GM18502 (cell line): Measurements from ENCODE around the gene AOAH.

Experiments
- ATAC-seq: cut with Tn5 transposase; IDR thresholded peaks from one replicate; pipeline ENCODE4 v1.9.1; 2021; ENCODE audit warnings: mild to moderate bottlenecking; ENCODE audit not compliant: unreplicated experiment, poor library complexity

Gene AOAH

DNA sequence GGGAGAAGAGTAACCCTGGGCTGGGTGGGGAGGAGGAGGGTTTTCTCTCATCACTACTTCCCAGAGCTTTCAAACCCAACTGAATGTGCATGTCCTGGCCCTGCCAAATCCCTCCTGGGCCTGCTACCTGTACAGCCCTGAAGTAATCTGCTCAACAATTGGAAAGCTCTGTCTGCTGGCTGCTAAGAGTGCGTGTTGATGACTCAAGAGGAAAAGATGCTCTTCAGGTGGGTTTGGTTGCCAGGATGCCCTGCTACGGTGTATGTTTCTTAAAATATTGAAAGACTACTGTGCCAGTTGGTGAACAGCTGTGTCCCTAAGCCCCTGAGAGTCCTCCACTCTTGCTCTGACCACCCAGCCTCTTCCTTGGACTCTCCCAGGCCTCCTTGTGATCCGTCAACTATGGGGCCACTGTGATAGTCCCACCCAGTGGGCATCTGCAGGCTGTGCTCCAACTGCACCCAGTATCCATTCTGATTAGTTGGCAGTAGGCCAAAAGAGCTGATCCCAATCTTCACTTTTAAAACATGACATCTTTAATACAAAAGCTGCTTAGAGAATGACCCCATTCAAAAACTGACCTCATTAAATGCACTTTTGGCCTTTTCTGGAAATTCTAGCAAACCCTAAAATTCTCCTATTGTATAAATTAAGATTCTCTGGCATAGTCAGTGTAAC lies 85.6 kb downstream of the AOAH start:
- no peak for ATAC-seq

DNA sequence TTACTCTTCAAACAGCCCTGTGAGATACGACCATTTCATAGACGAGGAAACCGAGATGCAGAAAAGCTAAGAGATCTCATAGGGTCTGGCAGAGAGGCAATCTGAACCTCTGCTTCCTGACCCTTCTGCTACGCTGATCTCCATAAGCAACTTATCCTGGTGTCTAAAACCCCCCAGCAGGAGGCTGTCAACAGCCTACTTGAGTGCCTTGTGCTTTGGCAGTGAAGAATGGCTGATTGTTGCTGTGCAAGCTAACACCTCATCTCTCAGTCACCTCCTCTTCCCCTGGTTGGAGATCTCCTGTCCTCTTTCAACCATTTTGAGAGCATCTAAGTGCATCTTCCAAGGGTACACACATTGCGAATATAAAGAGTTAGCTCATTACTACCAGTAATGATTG lies 86.2 kb downstream of the AOAH start:
- ATAC-seq = no peak

DNA sequence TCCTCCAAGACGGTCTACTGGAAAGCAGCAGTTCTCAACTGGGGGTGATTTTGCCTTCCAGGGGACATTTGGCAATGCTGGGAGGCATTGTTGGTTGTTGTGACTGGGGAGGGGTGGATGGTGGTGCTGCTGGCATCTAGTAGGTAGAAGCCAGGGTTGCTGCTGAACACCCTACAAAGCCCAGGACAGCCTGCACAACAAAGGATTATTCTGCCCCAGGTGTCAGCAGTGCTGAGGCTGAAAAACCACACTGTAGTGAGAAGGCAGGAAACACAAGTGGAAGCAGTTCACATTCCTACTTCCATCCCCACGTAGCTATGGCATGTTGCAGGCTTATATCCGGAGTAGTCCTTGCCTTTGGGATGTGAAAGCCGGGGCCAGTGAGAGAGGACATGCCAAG lies 86.9 kb downstream of the AOAH start:
- no peak for ATAC-seq

DNA sequence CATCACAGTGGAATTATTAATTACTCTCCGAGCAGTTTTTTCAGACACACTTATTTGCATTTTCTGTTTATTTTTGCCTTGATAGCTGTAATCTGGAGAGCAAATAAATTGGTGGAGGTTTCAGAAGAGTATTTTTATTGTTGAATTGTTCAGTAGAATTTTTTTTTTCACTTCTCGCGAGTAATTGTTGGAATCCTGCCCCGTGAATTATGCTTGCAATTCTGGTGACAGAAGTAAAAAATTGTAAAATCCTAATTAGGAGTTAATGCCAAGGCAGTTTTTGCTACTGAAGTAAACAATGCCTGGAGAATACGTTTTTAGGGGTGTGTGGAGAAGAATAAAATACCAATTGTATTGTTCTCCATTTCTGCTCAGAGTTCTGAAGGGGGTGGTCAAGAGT lies 88.2 kb downstream of the AOAH start:
- ATAC-seq = no peak

DNA sequence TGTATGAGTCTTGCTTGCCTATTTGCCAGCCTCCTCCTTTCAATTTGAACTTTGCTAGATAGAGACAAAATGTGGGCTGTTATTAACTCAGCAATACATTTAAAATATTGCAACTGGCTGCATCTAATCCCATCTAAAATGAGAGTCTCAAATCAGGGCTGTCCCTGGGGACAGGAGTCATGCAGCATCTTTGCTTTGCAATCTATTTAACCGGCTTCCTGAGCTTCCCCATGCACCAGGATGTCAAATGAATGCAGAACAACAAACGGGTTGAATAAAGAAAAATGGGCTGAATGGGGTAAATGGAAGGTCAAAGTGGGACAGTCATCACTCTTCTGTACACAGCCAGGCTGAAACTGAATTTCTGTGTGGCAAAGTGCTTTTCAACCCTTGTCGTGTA lies 89.2 kb downstream of the AOAH start:
- ATAC-seq = no peak

DNA sequence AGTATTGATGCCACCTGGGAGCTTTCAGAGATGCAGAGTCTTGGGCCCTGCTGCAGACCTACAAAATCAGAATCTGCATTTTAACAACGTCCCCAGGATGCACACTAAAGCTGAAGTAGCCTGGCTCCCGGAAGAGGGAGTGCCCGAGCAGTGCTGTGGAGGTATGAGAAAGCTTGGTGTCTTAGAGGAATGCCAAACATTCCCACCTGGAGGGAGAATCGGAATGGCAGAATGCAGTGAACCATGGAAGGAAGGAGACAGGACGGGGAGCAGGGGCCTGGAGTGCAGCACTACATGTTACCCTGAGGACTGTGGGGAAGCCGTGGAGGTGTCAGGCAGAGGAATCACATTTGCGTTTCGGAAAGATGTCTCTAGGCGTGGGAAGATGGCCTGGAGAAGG lies 90.9 kb downstream of the AOAH start:
- no peak for ATAC-seq

DNA sequence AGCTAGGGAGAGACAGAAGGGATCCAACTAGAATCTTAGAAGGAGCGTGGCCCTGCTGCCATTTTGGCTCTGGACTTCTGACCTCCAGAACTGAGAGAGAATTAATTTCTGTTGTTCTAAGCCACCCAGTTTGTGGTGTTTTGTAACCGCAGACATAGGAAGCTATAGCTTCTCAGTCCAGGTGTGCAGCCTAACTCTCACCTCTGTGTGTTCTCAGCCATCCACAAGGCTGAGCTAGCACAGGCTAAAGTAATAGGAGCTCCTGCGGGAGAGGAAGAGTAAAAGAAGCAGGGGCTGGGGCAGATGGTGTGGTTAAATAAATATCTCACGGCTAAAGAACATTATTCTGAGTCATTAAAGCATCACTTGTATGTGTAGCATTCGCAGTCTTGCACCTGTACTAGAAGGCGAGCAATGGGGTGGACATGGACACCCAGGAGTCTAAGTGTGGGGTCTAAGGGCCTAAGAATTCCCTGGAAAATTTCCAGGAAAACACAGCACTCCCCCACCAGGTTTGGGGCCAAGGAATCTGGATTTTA lies 94.1 kb downstream of the AOAH start:
- no peak for ATAC-seq

DNA sequence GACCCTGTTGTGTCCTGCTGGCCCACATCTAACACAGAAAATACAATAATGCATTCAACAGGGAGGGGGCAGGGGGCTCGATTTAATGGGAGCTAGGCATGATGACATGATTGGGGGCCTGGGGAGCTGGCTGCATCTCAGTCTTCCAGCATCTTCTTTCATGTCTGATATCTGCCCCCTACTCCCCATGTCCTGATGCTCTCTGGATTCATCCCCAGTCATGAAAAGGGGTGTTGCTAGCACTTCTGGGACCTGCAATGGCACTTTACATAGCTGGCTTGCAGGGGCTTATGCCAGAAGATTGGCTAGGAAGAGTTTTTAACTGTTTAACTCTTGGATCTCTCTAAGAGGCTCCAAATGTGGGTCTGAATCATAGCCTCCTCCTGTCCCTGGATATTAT lies 94.9 kb downstream of the AOAH start:
- no peak for ATAC-seq

DNA sequence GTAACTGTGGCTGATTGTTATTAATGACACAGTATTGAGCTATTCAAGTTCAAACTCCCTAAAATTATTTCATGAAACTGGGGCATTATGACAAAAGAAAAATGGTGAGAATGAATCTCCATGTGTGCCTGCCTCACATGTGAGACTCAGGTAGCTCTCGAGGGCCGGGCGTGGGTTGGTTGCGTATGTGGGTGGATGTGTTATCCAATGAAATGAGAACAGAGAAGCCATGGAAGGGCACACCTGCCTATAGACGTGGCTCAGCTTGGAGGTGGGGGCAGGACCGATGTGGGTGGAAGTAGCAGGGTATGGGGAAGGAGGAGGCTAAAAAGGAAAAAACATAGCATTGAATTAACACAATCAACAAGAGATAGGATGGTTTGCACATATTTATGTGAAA lies 96.5 kb downstream of the AOAH start:
- ATAC-seq = no peak

DNA sequence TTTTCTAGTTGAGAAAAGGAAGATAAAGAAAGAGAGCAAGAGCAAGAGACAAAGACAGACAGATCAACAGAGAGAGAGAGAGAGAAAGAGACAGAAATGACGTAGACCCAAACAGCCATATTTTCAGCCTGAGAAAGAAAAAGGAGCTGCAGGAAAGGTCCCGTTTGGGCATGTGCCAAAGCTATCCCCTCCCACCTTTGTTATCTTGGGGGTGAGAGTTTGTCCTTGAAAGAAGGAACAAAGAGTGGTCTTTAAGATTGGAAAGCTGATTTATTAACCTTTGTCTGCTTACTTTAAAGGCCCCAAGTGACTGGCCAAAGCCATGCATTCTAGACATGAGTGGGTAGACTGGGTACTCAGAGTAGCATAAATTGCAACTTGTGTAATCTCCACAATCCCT lies 98.2 kb downstream of the AOAH start:
- no peak for ATAC-seq

DNA sequence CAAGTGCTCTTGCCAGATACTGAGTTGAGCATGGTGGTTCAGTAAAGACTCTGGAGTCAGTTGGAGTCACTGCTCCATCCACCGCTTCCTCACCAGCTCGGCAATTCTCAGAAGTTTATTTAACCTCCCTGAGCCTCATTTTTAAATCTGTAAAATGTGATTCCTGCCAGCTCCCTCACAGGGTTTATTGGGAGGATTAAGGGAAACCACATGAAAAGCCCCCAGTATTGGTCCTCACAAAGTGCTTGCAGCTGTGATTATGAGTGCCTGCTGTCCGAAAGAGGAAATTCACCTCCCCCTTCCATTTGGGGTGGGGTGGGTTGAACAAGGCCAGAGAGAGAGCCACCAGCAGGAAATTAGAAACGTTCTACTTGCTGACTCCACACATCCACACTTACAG lies 99.0 kb downstream of the AOAH start:
- ATAC-seq = no peak

DNA sequence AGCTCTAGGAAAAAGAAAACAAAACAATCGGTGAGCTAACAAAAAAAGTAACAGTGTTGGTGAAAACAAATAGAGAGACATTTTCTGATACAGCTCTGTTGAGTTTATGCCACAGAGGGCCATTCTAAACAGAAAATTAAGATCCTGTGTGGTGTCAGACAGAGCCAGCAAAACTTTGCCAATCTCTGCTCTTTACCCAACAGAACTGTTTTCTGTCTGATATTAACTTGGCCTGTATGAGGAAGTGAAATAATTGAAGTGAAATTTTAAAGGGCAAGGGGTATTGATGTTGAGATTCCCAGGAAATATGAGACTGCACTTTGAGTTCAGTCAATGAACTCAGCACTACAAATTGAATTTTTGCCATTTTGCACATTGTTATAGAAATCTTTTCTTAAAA lies 101.0 kb downstream of the AOAH start:
- ATAC-seq = no peak

DNA sequence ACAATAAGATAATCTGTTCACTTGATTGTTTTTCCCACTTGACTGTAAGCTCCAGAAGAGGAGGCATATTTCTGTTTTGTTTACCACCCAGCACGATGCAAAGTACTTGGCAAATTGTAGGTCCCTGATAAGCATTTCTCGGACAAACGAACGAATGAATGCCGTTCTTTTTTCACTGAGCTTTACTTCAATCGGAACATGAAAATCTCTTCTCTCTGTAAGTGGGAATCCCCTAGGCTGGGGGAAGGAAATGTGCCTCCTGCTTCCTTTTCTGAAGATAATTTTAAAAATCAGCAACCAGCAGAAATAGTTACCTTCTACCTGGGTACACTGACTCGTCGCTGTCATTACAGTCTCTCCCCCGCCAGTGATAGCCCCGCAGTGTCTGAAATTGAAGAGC lies 102.9 kb downstream of the AOAH start:
- ATAC-seq = no peak

DNA sequence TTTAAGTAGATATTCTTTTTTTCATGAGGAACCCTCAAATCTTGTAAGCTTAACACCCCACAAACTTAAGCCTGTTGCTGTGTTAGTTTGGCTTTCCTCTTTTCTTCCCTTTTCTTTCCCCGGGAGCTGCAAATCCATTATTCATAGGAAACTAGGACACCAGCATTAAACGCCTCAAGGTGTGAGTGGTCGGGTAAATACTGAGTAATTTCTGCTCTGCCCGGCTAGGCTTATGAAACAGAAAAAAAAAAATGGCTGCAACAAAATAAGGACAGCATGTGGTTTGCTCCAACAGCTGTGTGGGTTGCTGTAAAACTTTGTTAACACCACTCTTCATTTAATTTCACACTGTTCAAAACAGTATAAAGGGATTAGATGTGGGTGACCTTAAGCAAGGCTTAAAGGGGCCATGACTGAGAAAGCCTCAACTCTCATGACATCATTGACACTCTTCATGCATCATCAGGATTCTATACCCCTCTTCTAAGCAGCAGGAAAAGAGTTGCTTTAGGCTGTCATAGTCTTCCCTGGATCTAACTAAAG lies 104.1 kb downstream of the AOAH start:
- ATAC-seq = no peak

DNA sequence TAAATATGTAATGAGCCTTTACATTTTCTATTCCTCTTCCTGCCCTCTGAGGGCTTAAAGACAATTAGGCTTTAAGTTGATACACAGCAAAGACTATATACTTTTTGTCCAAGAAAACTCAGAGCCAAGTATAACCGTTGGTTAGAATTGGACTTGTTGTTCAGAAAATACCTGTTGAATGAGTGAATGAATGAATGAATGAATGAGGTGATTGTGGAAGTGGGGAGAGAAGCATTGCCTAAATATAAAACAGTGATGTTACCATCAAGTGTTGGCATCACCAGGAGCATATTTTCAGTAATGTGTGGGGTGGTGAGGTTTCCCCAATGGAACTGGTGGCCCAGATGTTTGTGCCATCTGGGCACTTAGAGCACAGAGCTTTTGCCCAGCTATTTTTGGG lies 106.9 kb downstream of the AOAH start:
- no peak for ATAC-seq

DNA sequence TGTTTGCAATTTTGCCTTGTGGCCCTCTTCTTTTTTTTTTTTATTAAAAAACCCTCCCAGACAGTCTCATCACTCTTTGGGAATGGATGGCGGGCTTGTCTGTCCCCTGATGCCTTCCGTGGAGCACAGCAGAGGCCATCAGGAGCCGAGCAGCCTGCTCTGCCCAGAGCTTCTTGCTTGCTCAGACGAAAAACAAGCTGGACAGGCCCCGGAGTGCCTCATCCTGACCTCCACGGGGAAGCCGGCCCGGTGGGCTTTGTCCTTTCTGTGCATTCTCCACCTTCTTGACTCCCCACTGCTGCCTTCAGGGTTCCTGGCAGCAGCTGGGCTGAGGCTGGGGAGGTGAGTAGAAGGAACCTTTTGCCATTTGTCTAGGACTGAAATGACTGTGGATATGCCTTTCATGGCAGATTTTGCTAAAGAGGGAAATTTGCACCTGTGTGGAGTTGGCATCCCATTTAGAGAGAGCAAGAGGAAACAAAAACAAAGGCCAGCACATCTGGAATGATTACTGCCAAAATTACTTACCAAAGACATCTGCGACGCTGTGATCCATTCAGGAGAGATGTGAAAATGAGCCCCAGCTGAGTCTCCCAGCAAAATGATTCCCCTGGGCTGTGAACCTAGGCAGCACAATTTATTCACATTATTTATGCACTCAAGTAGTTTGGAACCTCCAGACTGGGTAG lies 108.3 kb downstream of the AOAH start:
- ATAC-seq = no peak

DNA sequence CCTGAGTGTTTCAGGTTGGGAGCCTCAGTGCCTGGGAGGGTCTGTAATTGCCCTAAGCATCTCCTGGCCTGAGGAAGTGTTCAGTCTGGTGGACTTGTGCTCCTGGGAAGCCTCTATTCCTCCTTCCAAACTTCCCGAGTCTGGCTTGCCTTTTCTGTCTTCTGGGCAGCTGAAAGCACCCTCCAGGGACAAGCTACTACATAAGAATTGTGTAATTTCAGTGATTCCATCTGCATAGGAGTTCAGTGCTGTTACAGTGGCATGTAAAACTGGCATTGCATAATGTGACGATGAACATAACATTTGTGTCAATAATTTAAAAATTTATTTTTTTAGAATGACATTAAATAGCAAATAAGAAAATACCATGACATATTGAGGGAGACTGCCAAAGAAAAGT lies 109.3 kb downstream of the AOAH start:
- no peak for ATAC-seq

DNA sequence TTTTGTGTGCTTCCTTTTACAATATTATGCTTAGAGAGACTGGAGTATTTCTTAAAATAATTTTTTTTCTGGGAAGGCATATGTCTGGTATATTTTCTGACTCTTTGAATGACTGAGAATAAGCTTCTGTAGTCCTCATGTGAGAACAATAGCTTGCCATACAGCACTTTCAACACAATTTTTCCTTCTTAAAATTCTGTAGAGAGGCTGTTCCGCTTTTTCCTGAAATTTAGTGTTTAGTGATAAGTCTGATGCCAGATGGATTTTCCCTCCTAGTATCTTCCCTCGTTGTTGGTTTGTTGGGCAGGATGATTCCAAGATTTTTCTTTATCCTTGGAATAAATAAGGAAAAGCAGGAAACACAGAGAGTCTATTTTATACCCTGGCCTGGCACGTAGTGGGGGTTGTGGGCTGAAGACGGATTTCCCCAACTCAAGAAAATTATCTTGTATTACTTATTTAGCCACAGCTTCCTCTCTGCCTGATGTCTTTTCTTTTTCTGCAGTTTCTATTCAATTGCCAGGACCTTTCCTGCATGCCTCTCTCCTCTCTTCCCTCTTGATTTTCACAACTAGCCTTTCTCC lies 111.2 kb downstream of the AOAH start:
- ATAC-seq = no peak

DNA sequence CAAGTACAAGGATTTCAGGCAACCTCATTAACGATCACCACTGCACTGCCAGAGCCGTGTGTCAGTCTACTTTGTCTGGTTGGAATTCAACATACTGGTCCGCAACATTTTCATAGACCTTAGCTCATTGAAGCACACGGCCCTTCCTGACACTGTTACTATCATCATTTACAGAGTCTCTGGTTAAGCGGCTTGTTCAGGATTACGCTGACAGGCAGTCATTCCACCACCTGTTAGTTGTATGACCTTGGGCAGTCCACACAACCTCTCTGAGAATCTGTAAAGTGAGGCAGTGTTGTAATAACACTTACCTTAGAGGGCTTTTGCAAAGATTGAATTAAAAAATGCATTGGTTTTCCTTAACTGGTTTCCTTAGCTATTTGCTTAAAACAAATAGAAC lies 112.6 kb downstream of the AOAH start:
- no peak for ATAC-seq

DNA sequence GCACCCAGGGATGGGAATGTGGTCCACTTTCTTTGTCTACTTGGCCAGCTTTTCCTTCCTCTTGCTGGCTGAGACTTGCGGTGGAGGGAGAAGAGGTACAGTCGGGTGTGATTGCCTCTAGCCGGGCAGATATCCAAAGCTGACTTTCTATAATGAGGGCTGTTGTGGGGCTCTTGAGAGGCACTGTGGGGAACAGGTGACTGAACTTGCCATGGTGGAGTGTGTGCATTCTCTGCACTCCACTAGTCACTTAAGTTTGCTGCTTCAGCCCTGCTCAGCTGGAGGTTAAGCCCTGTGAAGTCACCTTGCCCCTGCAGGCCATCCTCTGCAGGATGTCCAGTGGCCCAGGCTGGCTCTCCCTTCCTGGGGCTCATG lies 116.6 kb downstream of the AOAH start:
- ATAC-seq = no peak

DNA sequence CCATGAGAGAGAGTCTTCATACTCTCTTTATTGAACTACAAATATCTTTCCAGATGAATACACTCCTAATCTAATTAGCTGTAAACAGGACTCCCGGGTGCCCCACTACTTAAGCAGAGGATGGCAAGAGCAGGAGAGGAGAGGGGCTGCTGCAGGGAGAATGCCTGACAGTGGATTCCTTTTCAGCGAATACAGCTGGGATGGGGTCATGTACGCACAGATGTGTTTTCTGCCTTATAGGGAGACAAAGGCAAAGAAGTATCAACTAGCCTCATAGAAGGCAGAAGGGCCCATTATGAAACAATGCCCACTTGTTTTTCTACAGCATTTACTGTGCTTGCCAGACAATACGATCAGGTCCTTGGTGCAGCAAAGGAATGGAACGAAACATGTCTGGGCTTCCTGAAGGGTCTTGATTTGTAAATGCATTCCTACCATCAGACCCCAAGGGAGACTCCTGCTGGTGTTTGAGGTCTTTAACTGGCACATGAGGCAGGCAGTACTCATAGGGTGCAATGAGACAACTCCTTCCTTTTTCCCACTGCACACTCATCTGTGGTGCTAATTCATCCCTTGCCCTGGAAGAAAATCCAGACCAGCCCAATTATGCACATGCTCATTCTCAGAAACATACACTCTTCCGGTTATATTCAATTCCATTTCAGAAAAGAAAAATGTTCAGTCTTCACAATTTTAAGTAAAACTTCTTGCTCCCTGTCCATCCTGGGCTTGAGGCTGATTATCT lies 117.1 kb downstream of the AOAH start:
- no peak for ATAC-seq
